DMS 273 (cell line): ENCODE measurements around the gene ZNF630.
"Not testable (repeated sequence)": the region's sequence is repeated elsewhere in the genome, so short reads cannot be mapped to it uniquely, and the experiment has no call there.

Experiments used
- DNase-seq: peaks from one replicate; lab custom pipeline; 2025; ENCODE audit not compliant: unreplicated experiment; lab: John Stamatoyannopoulos, UW

ZNF630 gene

GRCh38 chrX:48030641-48031173 is 40.7 kb downstream of the ZNF630 start:
- not testable (repeated sequence) for DNase-seq

- DNase-seq: no peak
Observed at GRCh38 chrX:48030237-48030636, 41.2 kb downstream of the ZNF630 start.

- no peak for DNase-seq
Observed at GRCh38 chrX:48028091-48028490, 43.3 kb downstream of the ZNF630 start.

- not testable (repeated sequence) for DNase-seq
Observed at GRCh38 chrX:48027545-48027944, 43.9 kb downstream of the ZNF630 start.

GRCh38 chrX:48025561-48025960 is 45.9 kb downstream of the ZNF630 start:
- peak; percentile 84 for DNase-seq

GRCh38 chrX:48022738-48023137 is 48.7 kb downstream of the ZNF630 start:
- DNase-seq: no peak

- no peak for DNase-seq
Observed at GRCh38 chrX:48022100-48022499, 49.3 kb downstream of the ZNF630 start.

GRCh38 chrX:48021026-48021900 is 50.2 kb downstream of the ZNF630 start:
- DNase-seq: peak; percentile 88

- DNase-seq: not testable (repeated sequence)
Observed at GRCh38 chrX:48020472-48020871, 51.0 kb downstream of the ZNF630 start.

- not testable (repeated sequence) for DNase-seq
Observed at GRCh38 chrX:48019892-48020291, 51.5 kb downstream of the ZNF630 start.

GRCh38 chrX:48016583-48017310 is 54.7 kb downstream of the ZNF630 start:
- DNase-seq: not testable (repeated sequence)

GRCh38 chrX:48009445-48009960 is 61.9 kb downstream of the ZNF630 start:
- not testable (repeated sequence) for DNase-seq
